ENCODE measurements around the gene KIF3B. TPM values are rescaled to one million over a fixed set of nuclear protein-coding genes. Genes with fewer than 3 reads are reported as not detected.
A peak's percentile ranks its signal among the peaks of the same experiment; 100 is the strongest.
"Not testable (repeated sequence)": the region's sequence is repeated elsewhere in the genome, so short reads cannot be mapped to it uniquely, and the experiment has no call there.

KIF3B gene
- total RNA-seq, 1 donor from 2014 or later, result 11.9 TPM

DNA sequence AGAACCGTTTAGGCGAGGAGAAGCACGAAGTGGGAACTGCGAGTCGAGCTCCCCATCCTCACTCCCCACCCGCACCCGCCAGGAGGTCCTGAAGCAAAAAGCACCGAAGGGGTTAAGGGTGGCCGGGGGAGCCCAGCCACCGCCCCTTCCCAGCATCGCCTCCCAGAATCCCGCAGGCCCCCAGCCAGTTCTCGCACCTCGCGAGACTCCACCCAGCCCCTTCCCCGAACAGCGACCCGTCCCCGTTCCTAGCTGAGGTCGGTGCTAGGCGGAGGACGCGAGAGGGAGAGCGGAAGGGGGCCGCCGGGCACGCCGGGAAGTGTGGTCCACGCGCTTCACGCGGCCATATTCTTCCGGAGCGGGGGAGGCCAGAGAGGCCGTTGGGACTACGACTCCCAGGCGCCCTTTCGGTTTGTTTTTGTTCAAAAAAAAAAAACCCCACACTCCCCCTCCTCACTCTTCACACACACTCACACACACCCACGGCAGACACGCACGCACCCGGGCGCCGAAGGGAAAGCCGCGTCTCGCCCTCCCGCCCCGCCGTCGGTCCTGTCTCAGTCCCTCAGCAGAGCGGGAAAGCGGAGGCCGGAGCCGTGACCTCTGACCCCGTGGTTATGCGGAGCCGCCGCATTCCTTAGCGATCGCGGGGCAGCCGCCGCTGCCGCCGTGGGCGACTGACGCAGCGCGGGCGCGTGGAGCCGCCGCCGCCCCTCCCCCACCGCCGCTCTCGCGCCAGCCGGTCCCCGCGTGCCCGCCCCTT, 80.6 kb downstream of the KIF3B start, which contains the start of gene ASXL1:
Gene ASXL1 (plus strand): TSS at position 463 of the 763 bp plus-strand sequence. CDS start 445 bp downstream, outside the sequence.
- ATAC-seq, result peak; percentile 96

DNA sequence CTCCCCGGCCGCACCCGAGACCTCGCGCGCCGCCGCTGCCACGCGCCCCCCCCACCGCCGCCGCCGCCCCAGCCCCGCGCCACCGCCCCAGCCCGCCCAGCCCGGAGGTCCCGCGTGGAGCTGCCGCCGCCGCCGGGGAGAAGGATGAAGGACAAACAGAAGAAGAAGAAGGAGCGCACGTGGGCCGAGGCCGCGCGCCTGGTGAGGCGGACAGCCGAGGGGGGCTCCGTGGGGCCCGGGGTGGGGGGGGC, 81.1 kb downstream of the KIF3B start:
- no peak for ATAC-seq

DNA sequence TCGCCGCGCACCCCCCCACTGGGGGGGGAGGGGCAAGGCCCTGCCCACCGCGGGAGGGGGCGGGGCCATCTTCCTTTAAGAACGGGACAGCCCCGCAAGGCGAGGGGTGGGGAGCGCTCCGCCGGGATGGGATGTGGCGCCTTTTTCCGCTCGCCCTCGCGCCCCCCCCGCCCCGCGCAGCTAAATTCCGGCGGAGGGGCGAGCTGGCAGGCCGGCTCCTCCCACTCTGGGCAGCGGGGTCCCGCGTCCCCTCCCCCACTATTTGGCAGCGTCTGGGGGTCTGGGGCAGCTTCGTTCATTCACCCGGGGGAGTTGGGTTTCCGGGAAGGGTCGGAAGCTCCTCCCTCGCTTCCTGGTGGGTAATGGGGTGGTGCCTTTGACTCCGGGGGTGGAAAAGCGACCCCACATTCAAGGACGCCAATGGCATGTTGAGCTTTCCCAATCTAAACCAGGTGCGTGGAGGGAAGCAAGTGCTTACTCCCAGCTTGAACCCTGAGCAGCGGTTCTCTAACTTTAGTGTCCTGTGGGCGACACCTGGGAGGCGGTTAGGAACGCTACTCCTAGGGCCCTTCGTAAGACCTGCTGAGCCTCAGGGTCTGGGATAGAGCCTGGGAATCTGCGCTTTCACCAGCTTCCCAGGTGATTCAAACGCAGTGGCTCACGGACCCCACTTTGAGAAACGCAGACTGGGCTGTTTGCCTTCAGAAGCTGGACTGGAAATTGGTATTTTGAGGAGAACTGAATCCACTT, 81.6 kb downstream of the KIF3B start:
- ATAC-seq, result peak; percentile 57

DNA sequence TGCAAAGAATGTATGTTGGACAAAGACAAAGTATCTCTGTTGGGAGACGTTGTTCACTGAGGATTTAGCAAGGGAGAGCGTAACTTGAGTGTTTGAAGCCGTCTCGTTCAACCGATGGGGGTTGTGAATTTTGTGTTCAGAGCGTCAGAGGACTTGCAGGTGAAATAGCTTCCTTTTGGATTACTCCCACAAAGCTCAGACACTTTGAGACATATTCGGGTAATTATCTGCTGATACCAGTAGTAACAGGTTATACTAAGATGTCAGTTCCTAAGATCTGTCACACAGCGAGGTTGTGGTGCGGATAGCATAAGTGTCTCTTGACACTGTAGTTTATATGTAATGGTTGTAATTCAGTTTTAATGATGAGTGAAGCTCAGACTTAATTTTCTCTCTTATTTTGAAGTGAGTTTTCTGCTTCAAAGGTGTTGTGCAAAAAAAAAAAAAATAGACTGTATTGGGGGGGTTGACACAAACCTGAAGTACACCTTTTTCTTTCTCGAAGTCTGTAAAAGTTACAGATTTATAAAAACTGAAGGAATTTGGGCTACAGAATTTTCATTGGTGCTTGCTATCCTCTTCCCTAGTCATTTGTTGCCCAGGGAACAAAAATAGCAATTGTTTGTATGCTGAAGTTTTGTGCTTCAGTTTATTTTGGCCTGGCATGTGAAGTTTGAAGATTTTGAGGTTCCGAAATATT, 82.3 kb downstream of the KIF3B start:
- no peak for ATAC-seq

DNA sequence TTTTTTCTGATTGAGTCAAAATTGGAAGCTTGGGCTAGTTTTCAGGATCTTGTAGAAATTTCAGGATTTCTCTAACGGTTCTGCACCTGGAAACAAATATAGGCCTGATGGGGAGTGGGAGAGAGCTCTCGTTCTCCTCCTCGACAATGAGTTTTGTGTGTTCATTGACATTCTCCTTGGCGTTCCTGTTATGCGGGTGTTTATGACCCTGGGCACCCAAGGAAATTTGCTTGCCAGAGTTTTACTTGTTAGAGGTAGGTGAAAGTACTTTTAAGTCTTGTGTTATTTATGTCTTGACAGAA, 82.8 kb downstream of the KIF3B start:
- no peak for ATAC-seq

DNA sequence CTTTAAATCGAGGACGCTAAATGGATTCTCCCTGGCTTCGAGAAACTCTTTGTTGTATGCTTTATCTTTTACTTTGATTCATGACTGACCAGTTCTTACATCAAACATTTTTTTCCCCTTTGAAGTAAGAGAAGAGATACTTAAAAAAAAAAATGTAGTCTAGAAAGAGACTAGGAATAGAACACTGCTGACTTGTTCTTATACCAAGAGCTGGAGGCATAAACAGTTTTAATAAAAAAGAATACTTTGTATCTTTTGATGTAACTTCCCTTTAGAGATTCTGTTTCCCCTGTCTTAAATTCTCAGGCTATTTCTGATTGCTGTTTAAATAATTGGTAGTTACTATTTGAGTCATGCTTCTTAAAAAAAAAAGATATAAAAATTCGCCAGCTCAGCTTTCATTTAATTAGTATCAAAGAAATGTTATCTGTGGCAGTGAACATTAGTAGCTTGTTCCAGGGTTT, 85.5 kb downstream of the KIF3B start:
- ATAC-seq, result no peak

DNA sequence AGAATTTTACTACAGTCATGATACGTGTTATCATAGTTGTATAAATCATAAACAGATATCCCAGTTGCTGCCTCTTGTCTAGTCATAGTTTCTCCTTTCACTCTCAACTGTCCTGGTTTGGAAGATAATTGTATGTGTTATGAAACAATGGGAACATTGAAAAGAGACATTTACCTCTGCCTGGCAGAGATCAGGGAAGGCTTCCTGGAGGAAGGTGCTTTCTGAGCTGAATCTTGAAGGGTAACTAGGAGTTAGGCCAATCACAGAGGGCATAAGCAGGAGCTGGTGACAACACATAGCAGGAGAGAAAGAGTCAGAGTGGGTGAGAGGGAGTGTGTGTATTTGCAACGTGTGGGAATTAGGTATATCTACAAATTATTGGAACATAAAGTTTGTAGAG, 86.0 kb downstream of the KIF3B start:
- ATAC-seq, result no peak

- no peak for ATAC-seq
Observed at GRCh38 chr20:32364554-32365208, 87.2 kb downstream of the KIF3B start.

GRCh38 chr20:32365564-32365963, 88.1 kb downstream of the KIF3B start:
- no peak for ATAC-seq

DNA sequence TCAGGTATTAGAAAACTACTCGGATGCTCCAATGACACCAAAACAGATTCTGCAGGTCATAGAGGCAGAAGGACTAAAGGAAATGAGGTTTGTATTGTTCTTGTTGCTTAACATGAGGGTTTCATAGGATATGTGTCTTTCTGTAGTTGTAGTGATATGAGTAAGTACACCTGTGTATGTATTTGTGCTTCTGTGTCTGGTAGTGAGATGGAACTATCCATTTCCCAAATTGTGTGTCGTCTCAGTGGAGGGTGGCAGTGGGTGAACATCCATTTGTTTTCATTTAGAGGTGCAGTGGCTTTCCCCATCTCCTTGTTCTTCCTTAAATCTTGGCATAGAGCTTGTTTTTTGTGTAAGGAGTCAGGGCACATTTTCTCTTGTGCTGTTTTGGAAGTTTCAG, 88.9 kb downstream of the KIF3B start:
- no peak for ATAC-seq

- no peak for ATAC-seq
Observed at GRCh38 chr20:32368323-32368722, 90.9 kb downstream of the KIF3B start.

DNA sequence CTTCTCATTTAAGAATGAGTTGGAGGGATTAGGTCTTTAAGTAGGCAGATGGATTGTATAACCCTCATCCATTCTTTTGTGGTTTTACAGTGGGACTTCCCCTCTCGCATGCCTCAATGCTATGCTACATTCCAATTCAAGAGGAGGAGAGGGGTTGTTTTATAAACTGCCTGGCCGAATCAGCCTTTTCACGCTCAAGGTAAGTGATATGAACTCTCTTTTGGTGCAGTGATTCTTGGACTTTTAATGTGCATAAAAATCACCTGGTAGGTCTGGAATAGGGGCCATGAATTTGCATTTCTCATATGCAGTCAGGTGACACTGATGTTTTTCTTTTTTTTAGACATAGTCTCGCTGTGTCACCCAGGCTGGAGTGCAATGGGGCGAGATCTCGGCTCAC, 91.5 kb downstream of the KIF3B start:
- no peak for ATAC-seq

DNA sequence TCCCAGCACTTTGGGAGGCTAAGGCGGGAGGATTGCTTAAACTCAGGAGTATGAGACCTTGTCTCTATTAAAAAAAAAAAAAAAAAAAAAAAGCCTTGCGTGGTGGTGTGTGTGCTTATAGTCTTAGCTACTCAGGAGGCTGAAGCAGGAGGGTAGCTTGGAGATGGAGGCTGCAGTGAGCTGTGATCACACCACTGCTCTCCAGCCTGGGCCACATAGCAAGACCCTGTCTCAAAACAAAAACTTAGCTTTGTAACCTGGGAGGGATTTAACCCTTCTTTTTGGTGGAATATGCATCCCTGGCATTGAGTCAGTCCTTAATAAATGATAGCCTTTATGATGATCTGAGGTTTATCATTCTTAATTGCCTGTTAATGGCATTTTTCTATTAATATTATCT, 93.4 kb downstream of the KIF3B start:
- ATAC-seq, result no peak

- no peak for ATAC-seq
Observed at GRCh38 chr20:32378461-32378860, 101.0 kb downstream of the KIF3B start.

DNA sequence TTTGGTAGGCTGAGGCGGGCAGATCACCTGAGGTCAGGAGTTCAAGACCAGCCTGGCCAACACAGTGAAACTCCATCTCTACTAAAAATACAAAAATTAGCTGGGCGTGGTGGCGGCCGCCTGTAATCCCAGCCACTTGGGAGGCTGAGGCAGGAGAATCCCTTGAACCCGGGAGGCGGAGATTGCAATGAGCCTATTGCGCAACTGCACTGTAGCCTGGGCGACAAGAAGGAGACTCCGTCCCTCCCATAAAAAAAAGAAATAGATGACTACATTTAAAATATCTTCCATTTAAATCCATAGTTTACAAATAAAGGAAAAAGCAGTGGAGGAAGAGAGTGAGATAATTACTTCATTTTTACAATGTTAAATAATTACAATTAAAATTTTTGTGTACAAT, 102.6 kb downstream of the KIF3B start:
- not testable (repeated sequence) for ATAC-seq

- ATAC-seq, result no peak
Observed at GRCh38 chr20:32380745-32381144, 103.3 kb downstream of the KIF3B start.

- no peak for ATAC-seq
Observed at GRCh38 chr20:32382102-32382950, 104.9 kb downstream of the KIF3B start.

DNA sequence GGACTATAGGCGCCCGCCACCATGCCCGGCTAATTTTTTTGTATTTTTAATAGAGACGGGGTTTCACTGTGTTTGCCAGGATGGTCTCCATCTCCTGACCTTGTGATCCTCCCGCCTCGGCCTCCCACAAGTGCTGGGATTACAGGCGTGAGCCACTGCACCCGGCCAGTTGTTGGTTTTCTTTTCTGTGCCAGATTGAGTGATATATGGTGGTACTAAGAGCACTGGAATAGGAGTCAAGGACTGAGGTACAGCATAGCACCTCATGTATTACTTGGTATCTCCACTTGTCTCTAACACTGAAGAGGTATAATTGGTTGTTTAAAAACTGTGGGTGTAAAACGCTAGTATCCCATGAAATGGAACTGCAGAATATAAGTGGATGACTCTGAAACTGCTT, 106.0 kb downstream of the KIF3B start:
- ATAC-seq, result not testable (repeated sequence)

Measured in esophagus mucosa (tissue), 1 donor.